Loucy (cell line): ENCODE measurements around the gene ZNF282.

Experiments used
- H2AFZ ChIP-seq: fragments of 200-600 bp; sonication (generic); 2 replicates; pipeline ENCODE4 v1.6.0; 2016; ENCODE audit warnings: antibody characterized with exemption, mild to moderate bottlenecking, low read length, moderate library complexity
- H3F3A ChIP-seq: fragments of 200-600 bp; 2 replicates; pipeline ENCODE4 v1.6.0; 2016; ENCODE audit warnings: antibody characterized with exemption, low read depth, mild to moderate bottlenecking
- H3K27me3 ChIP-seq: fragments of 200-600 bp; sonication (generic); 2 replicates; pipeline ENCODE4 v1.6.1; 2014; ENCODE audit warnings: low read length, mild to moderate bottlenecking; ENCODE audit not compliant: insufficient read depth, poor library complexity, severe bottlenecking
- H3K36me3 ChIP-seq: fragments of 200-600 bp; sonication (generic); 2 replicates; pipeline ENCODE4 v1.6.1; 2016; ENCODE audit warnings: low read length; ENCODE audit not compliant: insufficient read depth
- H3K4me1 ChIP-seq: fragments of 200-600 bp; sonication (generic); 2 replicates; pipeline ENCODE4 v1.5.1; 2014; ENCODE audit warnings: low read length, mild to moderate bottlenecking; ENCODE audit not compliant: insufficient read depth, poor library complexity, severe bottlenecking
- H3K4me2 ChIP-seq: fragments of 200-600 bp; sonication (generic); 2 replicates; pipeline ENCODE4 v1.6.0; 2014; ENCODE audit warnings: antibody characterized with exemption, low read length, low read depth, mild to moderate bottlenecking; ENCODE audit not compliant: poor library complexity, severe bottlenecking
- H3K4me3 ChIP-seq: fragments of 200-600 bp; sonication (generic); 2 replicates; pipeline ENCODE4 v1.5.1; 2014; ENCODE audit warnings: low read length, mild to moderate bottlenecking, mixed read lengths; ENCODE audit not compliant: poor library complexity, severe bottlenecking
- H3K79me2 ChIP-seq: fragments of 200-600 bp; sonication (generic); 2 replicates; pipeline ENCODE4 v1.6.1; 2014; ENCODE audit warnings: low read length; ENCODE audit not compliant: insufficient read depth
- H3K9ac ChIP-seq: fragments of 200-600 bp; sonication (generic); 2 replicates; pipeline ENCODE4 v1.6.0; 2014; ENCODE audit warnings: mild to moderate bottlenecking, low read depth, low read length, moderate library complexity; ENCODE audit not compliant: poor library complexity, severe bottlenecking
- H3K9me2 ChIP-seq: fragments of 200-600 bp; sonication (generic); replicated peaks from 2 replicates; pipeline ENCODE4 v1.6.1; 2016; ENCODE audit warnings: low read depth, low read length, mixed read lengths
- H3K9me3 ChIP-seq: fragments of 200-600 bp; sonication (generic); 2 replicates; pipeline ENCODE4 v1.6.1; 2014; ENCODE audit warnings: mild to moderate bottlenecking, antibody characterized with exemption, low read length, low read depth; ENCODE audit not compliant: insufficient read depth
- H4K20me1 ChIP-seq: fragments of 200-600 bp; sonication (generic); 2 replicates; pipeline ENCODE4 v1.6.0; 2014; ENCODE audit warnings: antibody characterized with exemption, low read length, mild to moderate bottlenecking; ENCODE audit not compliant: insufficient read depth, poor library complexity, severe bottlenecking
- CTCF ChIP-seq: fragments of 200-600 bp; sonication (generic); conservative IDR thresholded peaks from 2 replicates; pipeline ENCODE4 v1.5.1; 2014; ENCODE audit warnings: mild to moderate bottlenecking, antibody characterized with exemption, low read length
- EZH2phosphoT487 ChIP-seq: fragments of 200-600 bp; IDR thresholded peaks from 2 replicates; pipeline ENCODE4 v1.6.1; 2018; ENCODE audit warnings: antibody characterized with exemption, mild to moderate bottlenecking, moderate library complexity, borderline replicate concordance

The ZNF282 gene

DNA sequence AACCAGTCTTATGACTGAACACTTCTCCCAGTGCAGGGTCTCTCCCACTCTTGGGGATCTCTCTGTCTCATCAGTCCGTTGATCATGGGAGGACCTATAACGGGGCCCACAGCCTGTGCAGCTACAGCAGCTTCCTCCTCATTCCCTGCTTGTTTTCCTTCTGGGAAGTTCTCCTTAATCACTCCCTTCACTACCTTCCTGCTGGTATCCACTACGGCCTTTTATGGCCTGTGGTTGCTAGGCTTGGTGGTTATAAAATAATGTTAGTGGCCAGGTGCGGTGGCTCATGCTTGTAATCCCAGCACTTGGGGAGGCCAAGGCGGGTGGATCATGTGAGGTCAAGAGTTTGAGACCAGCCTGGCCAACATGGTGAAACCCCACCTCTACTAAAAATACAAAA, 3.5 kb upstream of the ZNF282 start:
- Histone ChIP-seq H3K4me2 (peak overlapping the region; percentile 58), H3K27me3 (no peaks in the 10 kb centered on the region)
- no peak for TF ChIP-seq CTCF
- TF ChIP-seq EZH2phosphoT487 = no peak

DNA sequence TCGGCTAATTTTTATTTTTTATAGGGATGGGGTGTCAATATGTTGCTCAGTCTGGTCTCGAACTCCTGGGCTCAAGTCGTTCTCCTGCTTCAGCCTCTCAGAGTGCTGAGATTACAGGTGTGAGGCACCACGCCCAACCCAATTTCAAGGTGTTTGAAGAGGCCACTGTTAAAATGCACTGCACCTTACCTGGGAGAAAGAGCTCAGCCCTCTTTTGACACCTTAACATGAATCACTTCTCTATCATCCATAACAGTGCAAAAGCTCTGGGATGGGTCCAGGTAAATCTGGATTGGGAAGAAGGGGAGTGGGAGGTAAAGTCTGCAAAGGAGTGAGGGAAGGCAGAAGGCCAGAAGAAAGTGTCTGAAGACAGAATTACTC, 557 bp upstream of the ZNF282 start:
- Histone ChIP-seq H4K20me1 (peaks cover 37% of the 10 kb centered on the region), H3K9ac (peak overlapping the region; percentile 95)

More for the DNA sequence above, 3.5 kb upstream of the ZNF282 start:
- H3K9me3 ChIP-seq = no peaks in the 10 kb centered on the region
- no peaks in the 10 kb centered on the region for H3K9me2 ChIP-seq
- peak overlapping the region; percentile 36 for H3K4me3 ChIP-seq
- H3K79me2 ChIP-seq = peaks cover 13% of the 10 kb centered on the region
- no peaks in the 10 kb centered on the region for H3K36me3 ChIP-seq
- no peaks in the 10 kb centered on the region for H3F3A ChIP-seq
- peaks cover 9% of the 10 kb centered on the region for H3K4me1 ChIP-seq
- peaks cover 8% of the 10 kb centered on the region for H4K20me1 ChIP-seq
- no peak overlapping the region for H2AFZ ChIP-seq
- no peak overlapping the region for H3K9ac ChIP-seq

DNA sequence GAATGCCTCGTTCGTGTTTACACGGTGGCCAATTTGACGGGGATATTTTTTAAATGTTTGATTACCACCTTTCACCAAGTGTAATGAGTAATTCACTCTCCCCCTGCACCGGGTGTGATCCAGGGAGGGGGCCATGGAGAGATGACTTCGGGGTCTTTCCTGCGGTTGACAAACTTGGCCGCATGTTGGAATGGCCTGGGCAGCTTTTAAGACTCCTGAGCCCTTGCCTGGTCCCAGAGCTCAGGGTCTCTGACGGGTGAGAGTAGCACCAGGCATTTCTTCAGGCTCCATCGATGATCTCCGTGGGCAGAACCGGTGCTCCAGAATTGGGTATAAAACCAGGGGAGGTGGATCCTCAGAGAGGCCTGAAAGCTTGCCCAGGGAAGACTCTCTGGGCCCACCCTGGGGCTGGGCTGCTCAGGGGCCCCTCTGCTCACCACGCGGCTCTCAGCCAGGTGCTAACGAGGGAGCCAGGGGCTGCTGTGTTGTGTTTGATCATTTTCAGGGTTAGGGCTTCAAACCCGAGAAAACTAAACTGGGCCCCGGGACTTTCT, 882 bp downstream of the ZNF282 start:
- Histone ChIP-seq H3K4me2 (peak overlapping the region; percentile 97), H3K4me3 (peak overlapping the region; percentile 99), H3K79me2 (peaks cover 54% of the 10 kb centered on the region), H3K9me2 (no peaks in the 10 kb centered on the region), H4K20me1 (peaks cover 46% of the 10 kb centered on the region), H3K27me3 (no peaks in the 10 kb centered on the region), H3K9me3 (no peaks in the 10 kb centered on the region), H2AFZ (0 out of 2 replicates have a peak overlapping the region, but pooled peaks have one; percentile 47), H3K4me1 (peaks cover 31% of the 10 kb centered on the region), H3K9ac (peak overlapping the region; percentile 95), H3F3A (no peaks in the 10 kb centered on the region), H3K36me3 (peaks cover 25% of the 10 kb centered on the region; the same call in 1 of the 2 replicates)
- no peak for TF ChIP-seq CTCF
- TF ChIP-seq EZH2phosphoT487 = no peak

More for the DNA sequence above, 557 bp upstream of the ZNF282 start:
- Histone ChIP-seq H3K79me2 (peaks cover 42% of the 10 kb centered on the region), H3K9me3 (no peaks in the 10 kb centered on the region), H3K4me3 (peak overlapping the region; percentile 99), H3K27me3 (no peaks in the 10 kb centered on the region), H3K4me1 (peaks cover 31% of the 10 kb centered on the region), H3F3A (no peaks in the 10 kb centered on the region), H3K36me3 (peaks cover 13% of the 10 kb centered on the region; the same call in 1 of the 2 replicates), H3K4me2 (peak overlapping the region; percentile 91), H3K9me2 (no peaks in the 10 kb centered on the region), H2AFZ (peak overlapping the region; percentile 98)
- TF ChIP-seq CTCF (no peak), EZH2phosphoT487 (no peak)
